Breast epithelium (tissue), 4 donors: Measurements from ENCODE around the gene ITGB2. TPM values are rescaled to one million over a fixed set of nuclear protein-coding genes. Genes with fewer than 3 reads are reported as not detected.
A peak's percentile ranks its signal among the peaks of the same experiment; 100 is the strongest.

ENCODE experiments used
- DNase-seq, 2 donors: peaks; one replicate each; pipeline ENCODE4 v3.0.0-alpha.2; 2019; ENCODE audit warnings: low spot score in 2 of 2
- H3K27ac ChIP-seq, 2 donors: fragments of 200-600 bp; sonication (generic) in 1 of 2; one replicate each; pipeline ENCODE4 v1.5.1; 2016 to 2019; ENCODE audit warnings: mild to moderate bottlenecking in 1 of 2
- H3K27me3 ChIP-seq, 2 donors: fragments of 200-600 bp; sonication (generic) in 1 of 2; one replicate each; pipeline versions ENCODE4 v1.5.1 to v1.6.0; 2017 to 2019; ENCODE audit warnings: control low read depth in 1 of 2, mild to moderate bottlenecking in 1 of 2
- H3K36me3 ChIP-seq: fragments of 200-600 bp; one replicate; pipeline ENCODE4 v1.5.1; 2019
- H3K4me1 ChIP-seq, 2 donors: fragments of 200-600 bp; sonication (generic); one replicate each; pipeline ENCODE4 v1.5.1; 2016 to 2019; ENCODE audit warnings: control low read depth in 1 of 2
- H3K4me3 ChIP-seq, 3 donors: fragments of 200-600 bp; sonication (generic); 1 replicate in 2 of 3; 2 replicates in 1 of 3; pipeline ENCODE4 v1.5.1; 2016 to 2019; ENCODE audit warnings: mild to moderate bottlenecking in 3 of 3, moderate library complexity in 2 of 3
- H3K9me3 ChIP-seq, 2 donors: fragments of 200-600 bp; sonication (generic) in 1 of 2; one replicate each; pipeline ENCODE4 v1.5.1; 2016 to 2019; ENCODE audit warnings: control low read depth in 1 of 2
- POLR2A ChIP-seq: fragments of 450-650 bp; IDR thresholded peaks from one replicate; pipeline ENCODE4 v1.6.1; 2016; ENCODE audit warnings: antibody characterized with exemption, mild to moderate bottlenecking, moderate library complexity
- POLR2AphosphoS5 ChIP-seq, 3 donors: sonication (generic); formaldehyde crosslinking; IDR thresholded peaks; one replicate each; pipeline ENCODE4 v1.6.1; 2017; ENCODE audit warnings: antibody characterized with exemption in 3 of 3
- intact Hi-C: fragments of 100-400 bp; cut with DNase I; formaldehyde crosslinking; loops from one replicate; pipeline ENCODE4 v1.15.1; 2023; ENCODE audit warnings: low total_unique reads
- total RNA-seq, 3 donors: library from RNA; depleted of rRNA; stranded (reverse); fragments of >200 nt; gene quantifications; one replicate each; pipeline ENCODE4 v1.1.0, GENCODE V29; 2016
- TF ChIP-seq, protein P1 (sequence below), 3 donors: fragments of 450-650 bp; IDR thresholded peaks; one replicate each; pipeline ENCODE4 v1.5.1; 2016 to 2017; ENCODE audit warnings: antibody characterized with exemption in 3 of 3, mild to moderate bottlenecking in 3 of 3, moderate library complexity in 3 of 3

The ITGB2 gene
- total RNA-seq, 3 donors from 2014 or later: 19.7 to 242 (median 92.8) TPM

GRCh38 chr21:44878053-44878982 is 42.4 kb downstream of the ITGB2 start:
- TF ChIP-seq POLR2AphosphoS5 (IDR thresholded peaks at IDR 0.05): no peak
- TF ChIP-seq, protein P1, sequence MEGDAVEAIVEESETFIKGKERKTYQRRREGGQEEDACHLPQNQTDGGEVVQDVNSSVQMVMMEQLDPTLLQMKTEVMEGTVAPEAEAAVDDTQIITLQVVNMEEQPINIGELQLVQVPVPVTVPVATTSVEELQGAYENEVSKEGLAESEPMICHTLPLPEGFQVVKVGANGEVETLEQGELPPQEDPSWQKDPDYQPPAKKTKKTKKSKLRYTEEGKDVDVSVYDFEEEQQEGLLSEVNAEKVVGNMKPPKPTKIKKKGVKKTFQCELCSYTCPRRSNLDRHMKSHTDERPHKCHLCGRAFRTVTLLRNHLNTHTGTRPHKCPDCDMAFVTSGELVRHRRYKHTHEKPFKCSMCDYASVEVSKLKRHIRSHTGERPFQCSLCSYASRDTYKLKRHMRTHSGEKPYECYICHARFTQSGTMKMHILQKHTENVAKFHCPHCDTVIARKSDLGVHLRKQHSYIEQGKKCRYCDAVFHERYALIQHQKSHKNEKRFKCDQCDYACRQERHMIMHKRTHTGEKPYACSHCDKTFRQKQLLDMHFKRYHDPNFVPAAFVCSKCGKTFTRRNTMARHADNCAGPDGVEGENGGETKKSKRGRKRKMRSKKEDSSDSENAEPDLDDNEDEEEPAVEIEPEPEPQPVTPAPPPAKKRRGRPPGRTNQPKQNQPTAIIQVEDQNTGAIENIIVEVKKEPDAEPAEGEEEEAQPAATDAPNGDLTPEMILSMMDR (IDR thresholded peaks at IDR 0.05): no peak
- no peak for TF ChIP-seq POLR2A
- intact Hi-C loops: no loop called here
- H3K4me1 ChIP-seq: no peaks in the 10 kb centered on the region
- no peak overlapping the region for H3K4me3 ChIP-seq
- DNase-seq: no peak
- H3K36me3 ChIP-seq: no peaks in the 10 kb centered on the region
- no peaks in the 10 kb centered on the region for H3K27me3 ChIP-seq
- H3K9me3 ChIP-seq: no peaks in the 10 kb centered on the region
- H3K27ac ChIP-seq: no peak overlapping the region

- Histone ChIP-seq H3K4me3 (no peak overlapping the region), H3K4me1 (peaks cover 0 to under 1% of the 10 kb centered on the region in 2 donors), H3K9me3 (no peaks in the 10 kb centered on the region), H3K36me3 (no peaks in the 10 kb centered on the region), H3K27ac (no peak overlapping the region), H3K27me3 (no peaks in the 10 kb centered on the region)
- TF ChIP-seq, protein P1 (IDR thresholded peaks at IDR 0.05): no peak
- no peak for TF ChIP-seq POLR2A
- no peak for TF ChIP-seq POLR2AphosphoS5 (IDR thresholded peaks at IDR 0.05)
- intact Hi-C loops: no loop called here
- no peak for DNase-seq
Measured at GRCh38 chr21:44876849-44877575, 43.7 kb downstream of the ITGB2 start.

GRCh38 chr21:44875316-44875700 is 45.4 kb downstream of the ITGB2 start:
- Histone ChIP-seq H3K36me3 (no peaks in the 10 kb centered on the region), H3K9me3 (no peaks in the 10 kb centered on the region), H3K4me1 (peaks cover 14% of the 10 kb centered on the region in 2 donors), H3K4me3 (peak overlapping the region; percentile 87 to 95 (median 91)), H3K27ac (peak overlapping the region; percentile 91), H3K27me3 (no peaks in the 10 kb centered on the region)
- DNase-seq: no peak
- TF ChIP-seq, protein P1 (IDR thresholded peaks at IDR 0.05): no peak
- TF ChIP-seq POLR2AphosphoS5 (IDR thresholded peaks at IDR 0.05) (no peak), POLR2A (no peak)
- intact Hi-C loops: no loop called here

- H3K9me3 ChIP-seq: no peaks in the 10 kb centered on the region
- H3K36me3 ChIP-seq: no peaks in the 10 kb centered on the region
- intact Hi-C loops: loop anchor here (5.0 kb wide), 1 partner anchor 72 kb away; the partner anchor contains the start of gene UBE2G2
- peak; percentile 56 to 68 for DNase-seq
- H3K27me3 ChIP-seq: no peaks in the 10 kb centered on the region
- peaks cover 14 to 19% of the 10 kb centered on the region in 2 donors for H3K4me1 ChIP-seq
- peak overlapping the region; percentile 87 to 95 (median 91) for H3K4me3 ChIP-seq
- TF ChIP-seq POLR2A (no peak), POLR2AphosphoS5 (IDR thresholded peaks at IDR 0.05) (peak in 2 of 3 donors; percentile 60 to 61)
- TF ChIP-seq, protein P1 (IDR thresholded peaks at IDR 0.05): no peak
- peak overlapping the region; percentile 91 for H3K27ac ChIP-seq
Measured at GRCh38 chr21:44874497-44875315, 46.0 kb downstream of the ITGB2 start.
